WERI-Rb-1 (cell line): Measurements from ENCODE around the gene FKBP5.
"Not testable (repeated sequence)": the region's sequence is repeated elsewhere in the genome, so short reads cannot be mapped to it uniquely, and the experiment has no call there.

Experiments
- DNase-seq: peaks from one replicate; pipeline ENCODE4 v3.0.0-alpha.2; 2020
- H3K27ac ChIP-seq: fragments of 250-450 bp; sonication (Bioruptor Pico); 2 replicates; pipeline ENCODE4 v1.5.1; 2020; ENCODE audit warnings: mild to moderate bottlenecking, moderate library complexity
- H3K27me3 ChIP-seq: fragments of 250-450 bp; sonication (Bioruptor Pico); 2 replicates; pipeline ENCODE4 v1.5.1; 2021; ENCODE audit warnings: mild to moderate bottlenecking, low read depth, moderate library complexity; ENCODE audit not compliant: insufficient read depth, severe bottlenecking
- H3K36me3 ChIP-seq: fragments of 250-450 bp; sonication (Bioruptor Pico); 2 replicates; pipeline ENCODE4 v1.5.1; 2020; ENCODE audit warnings: mild to moderate bottlenecking, moderate library complexity
- H3K4me3 ChIP-seq: 2 replicates; pipeline ENCODE4 v1.5.1; 2011; ENCODE audit warnings: low read depth, mild to moderate bottlenecking, control low read depth, low read length
- H3K9me3 ChIP-seq: fragments of 250-450 bp; sonication (Bioruptor Pico); 2 replicates; pipeline ENCODE4 v1.5.1; 2021; ENCODE audit warnings: mild to moderate bottlenecking, moderate library complexity; ENCODE audit not compliant: severe bottlenecking
- TF ChIP-seq, protein P1 (sequence below): IDR thresholded peaks from 2 replicates; pipeline ENCODE4 v1.5.1; 2011; ENCODE audit warnings: low read depth, mild to moderate bottlenecking, control low read depth, inconsistent platforms, low read length

FKBP5 gene

DNA sequence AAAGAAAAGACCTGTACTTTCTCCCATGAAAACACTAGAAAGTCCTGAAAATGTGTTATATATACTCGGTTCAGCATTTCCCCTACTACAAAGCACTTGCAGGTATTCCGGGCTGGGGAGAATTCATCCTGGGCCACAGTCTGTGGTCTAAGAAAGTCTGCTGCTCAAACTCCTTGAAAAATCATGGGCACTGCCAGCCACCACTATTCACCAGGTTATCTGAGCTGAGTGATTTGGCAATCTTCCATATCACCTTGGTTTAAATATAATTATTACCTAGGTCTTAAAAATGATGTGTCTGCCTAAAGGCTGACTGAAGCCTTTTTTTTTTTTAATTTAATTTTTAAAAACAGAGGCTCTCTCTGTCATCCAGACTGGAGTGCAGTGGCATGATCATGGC is 11.3 kb downstream of the FKBP5 start:
- TF ChIP-seq, protein P1, sequence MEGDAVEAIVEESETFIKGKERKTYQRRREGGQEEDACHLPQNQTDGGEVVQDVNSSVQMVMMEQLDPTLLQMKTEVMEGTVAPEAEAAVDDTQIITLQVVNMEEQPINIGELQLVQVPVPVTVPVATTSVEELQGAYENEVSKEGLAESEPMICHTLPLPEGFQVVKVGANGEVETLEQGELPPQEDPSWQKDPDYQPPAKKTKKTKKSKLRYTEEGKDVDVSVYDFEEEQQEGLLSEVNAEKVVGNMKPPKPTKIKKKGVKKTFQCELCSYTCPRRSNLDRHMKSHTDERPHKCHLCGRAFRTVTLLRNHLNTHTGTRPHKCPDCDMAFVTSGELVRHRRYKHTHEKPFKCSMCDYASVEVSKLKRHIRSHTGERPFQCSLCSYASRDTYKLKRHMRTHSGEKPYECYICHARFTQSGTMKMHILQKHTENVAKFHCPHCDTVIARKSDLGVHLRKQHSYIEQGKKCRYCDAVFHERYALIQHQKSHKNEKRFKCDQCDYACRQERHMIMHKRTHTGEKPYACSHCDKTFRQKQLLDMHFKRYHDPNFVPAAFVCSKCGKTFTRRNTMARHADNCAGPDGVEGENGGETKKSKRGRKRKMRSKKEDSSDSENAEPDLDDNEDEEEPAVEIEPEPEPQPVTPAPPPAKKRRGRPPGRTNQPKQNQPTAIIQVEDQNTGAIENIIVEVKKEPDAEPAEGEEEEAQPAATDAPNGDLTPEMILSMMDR, result no peak
- Histone ChIP-seq H3K36me3 (peaks cover 13% of the 10 kb centered on the region), H3K9me3 (no peaks in the 10 kb centered on the region), H3K27ac (no peak overlapping the region), H3K4me3 (no peak overlapping the region), H3K27me3 (no peaks in the 10 kb centered on the region)
- no peak for DNase-seq

GRCh38 chr6:35675871-35676459 is 12.8 kb downstream of the FKBP5 start:
- no peak for DNase-seq
- H3K27ac ChIP-seq, result no peak overlapping the region

DNA sequence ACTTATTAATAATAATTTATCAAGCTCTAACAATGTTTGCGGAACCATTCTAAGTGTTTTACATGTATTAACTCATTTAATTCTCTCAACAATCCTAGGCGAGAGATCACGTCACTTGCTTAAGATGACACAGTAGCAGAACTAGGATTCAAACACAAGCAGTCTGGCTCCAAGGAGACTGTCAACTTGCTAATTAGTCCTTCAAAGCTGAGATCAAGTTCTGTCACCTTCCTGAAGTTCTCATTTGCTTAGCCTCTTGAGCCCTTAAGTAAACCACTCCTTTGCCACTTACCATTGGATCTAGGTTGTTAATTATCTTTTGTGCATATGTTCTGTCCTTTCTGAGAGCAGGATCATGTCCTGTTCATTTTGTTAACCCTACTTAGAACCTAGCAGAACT is 14.1 kb downstream of the FKBP5 start:
- Histone ChIP-seq H3K27ac (no peak overlapping the region), H3K4me3 (no peak overlapping the region), H3K36me3 (peaks cover 10% of the 10 kb centered on the region), H3K9me3 (no peaks in the 10 kb centered on the region), H3K27me3 (no peaks in the 10 kb centered on the region)
- TF ChIP-seq, protein P1, result no peak
- no peak for DNase-seq

More at GRCh38 chr6:35675871-35676459, 12.8 kb downstream of the FKBP5 start:
- Histone ChIP-seq H3K36me3 (peaks cover 13% of the 10 kb centered on the region), H3K27me3 (no peaks in the 10 kb centered on the region), H3K4me3 (no peak overlapping the region), H3K9me3 (no peaks in the 10 kb centered on the region)
- TF ChIP-seq, protein P1, result no peak

DNA sequence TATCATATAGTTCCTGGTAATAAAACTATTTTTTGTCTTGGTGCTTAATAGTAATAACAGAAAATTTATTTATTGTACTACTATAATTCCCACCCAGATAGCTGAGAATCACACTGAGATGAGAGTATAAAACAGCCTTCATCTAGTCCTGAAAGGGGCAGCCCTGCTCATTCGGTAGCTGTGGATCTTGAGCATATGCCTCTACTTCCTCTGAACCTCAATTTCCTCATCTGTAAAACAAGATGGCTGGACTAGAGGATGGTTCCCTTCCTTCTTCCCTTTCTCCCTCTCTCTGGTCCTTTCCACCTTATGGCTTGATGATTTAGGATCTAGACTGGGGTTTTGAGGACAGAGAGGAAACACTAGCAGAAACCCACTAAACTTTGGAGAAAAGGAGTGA is 15.0 kb downstream of the FKBP5 start:
- peaks cover 2% of the 10 kb centered on the region for H3K36me3 ChIP-seq
- H3K27ac ChIP-seq, result no peak overlapping the region
- H3K9me3 ChIP-seq, result no peaks in the 10 kb centered on the region
- no peak for DNase-seq
- no peaks in the 10 kb centered on the region for H3K27me3 ChIP-seq
- H3K4me3 ChIP-seq, result no peak overlapping the region
- TF ChIP-seq, protein P1, result no peak

DNA sequence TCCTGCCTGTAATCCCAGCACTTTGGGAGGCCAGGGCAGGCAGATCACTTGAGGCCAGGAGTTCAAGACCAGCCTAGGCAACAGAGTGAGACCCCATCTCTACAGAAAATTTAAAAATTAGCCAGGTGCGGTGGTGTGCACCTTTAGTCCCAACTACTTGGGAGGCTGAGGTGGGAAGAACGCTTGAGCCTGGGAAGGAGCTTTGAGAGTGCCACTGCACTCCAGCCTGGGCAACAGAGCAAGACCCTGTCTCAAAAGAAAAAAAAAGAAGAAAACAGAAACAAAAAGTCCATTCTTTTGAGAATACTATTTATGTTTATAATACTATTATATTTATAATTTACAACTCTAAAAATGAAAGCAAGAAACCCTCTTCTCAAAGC is 15.4 kb downstream of the FKBP5 start:
- H3K36me3 ChIP-seq, H3K27ac ChIP-seq, DNase-seq, H3K27me3 ChIP-seq, H3K4me3 ChIP-seq, H3K9me3 ChIP-seq: not testable (repeated sequence)

GRCh38 chr6:35670453-35670852 is 18.3 kb downstream of the FKBP5 start:
- DNase-seq, H3K27me3 ChIP-seq, H3K27ac ChIP-seq, H3K4me3 ChIP-seq, H3K36me3 ChIP-seq, H3K9me3 ChIP-seq: not testable (repeated sequence)

DNA sequence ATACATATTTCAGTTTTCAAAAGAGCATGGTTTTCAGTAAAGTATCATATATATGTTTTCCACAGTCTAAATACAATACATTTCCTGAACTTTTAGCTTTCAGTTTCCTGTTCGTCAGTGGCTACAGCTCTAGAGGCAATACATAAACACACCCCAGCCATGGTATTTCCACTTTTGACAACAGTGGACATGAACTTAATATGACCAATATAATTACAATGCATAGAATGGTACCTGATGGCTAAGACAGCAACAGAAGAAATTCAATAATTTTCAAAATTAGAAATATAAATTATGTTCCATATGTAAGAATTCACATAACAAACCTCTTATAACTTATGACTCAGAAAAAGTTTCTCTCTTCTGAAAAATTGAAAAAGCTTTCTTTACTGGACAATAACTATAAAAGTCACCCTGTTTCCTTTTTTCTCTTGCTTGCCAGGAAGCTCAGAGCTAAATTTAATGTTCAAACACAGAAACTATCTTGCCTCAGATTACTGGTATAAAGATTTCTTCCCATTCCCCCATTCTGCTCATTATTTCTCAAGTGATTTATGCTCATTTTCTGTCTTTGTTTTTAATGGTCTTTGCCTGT is 19.2 kb downstream of the FKBP5 start:
- H3K36me3 ChIP-seq, result no peaks in the 10 kb centered on the region
- no peak overlapping the region for H3K27ac ChIP-seq
- H3K27me3 ChIP-seq, result no peaks in the 10 kb centered on the region
- no peak overlapping the region for H3K4me3 ChIP-seq
- TF ChIP-seq, protein P1, result no peak
- DNase-seq, result no peak
- no peaks in the 10 kb centered on the region for H3K9me3 ChIP-seq
